H1 (cell line): ENCODE results near the gene STAG1. TPM values are rescaled to one million over a fixed set of nuclear protein-coding genes. Genes with fewer than 3 reads are reported as not detected.

Experiments
- CTCF ChIA-PET: fragments of 300-600 bp; sonication (Branson Sonifier 250); formaldehyde crosslinking; loops from one replicate; lab custom pipeline; 2021; ENCODE audit not compliant: partially characterized antibody; lab: Charles Lee
- POLR2A ChIA-PET: fragments of 300-600 bp; sonication (Branson Sonifier 250); formaldehyde crosslinking; loops from one replicate; lab custom pipeline; 2021; ENCODE audit warnings: inconsistent platforms; ENCODE audit not compliant: partially characterized antibody; lab: Charles Lee
- DNase-seq, 2 experiments: peaks; one replicate each; pipeline versions ENCODE4 v3.0.0 to v3.0.0-alpha.2; 2010 to 2022; ENCODE audit warnings: low spot score in 2 of 2, low read depth in 1 of 2, mixed read lengths in 1 of 2
- FAIRE-seq: peaks from 2 replicates; lab custom pipeline; 2011; peaks lifted over from hg19 to GRCh38; lab: Jason Lieb, UNC
- H2AFZ ChIP-seq: 2 replicates; pipeline ENCODE4 v1.8.1; 2012; ENCODE audit warnings: low read length, inconsistent platforms
- H2AK5ac ChIP-seq: 2 replicates; pipeline ENCODE4 v1.6.1; 2013; ENCODE audit warnings: low read depth, low read length
- H2BK120ac ChIP-seq: replicated peaks from 2 replicates; pipeline ENCODE3; 2013; ENCODE audit warnings: low read depth, low read length, inconsistent platforms
- H2BK12ac ChIP-seq: 2 replicates; pipeline ENCODE4 v1.6.1; 2013; ENCODE audit warnings: low read depth, low read length
- H2BK15ac ChIP-seq: 2 replicates; pipeline ENCODE4 v1.6.1; 2013; ENCODE audit warnings: low read length
- H2BK20ac ChIP-seq: 2 replicates; pipeline ENCODE4 v1.6.1; 2013; ENCODE audit warnings: low read length
- H2BK5ac ChIP-seq: 2 replicates; pipeline ENCODE4 v1.6.1; 2013; ENCODE audit warnings: low read depth, low read length
- H3K14ac ChIP-seq: 2 replicates; pipeline ENCODE4 v1.6.1; 2013; ENCODE audit warnings: inconsistent platforms; ENCODE audit not compliant: insufficient read length
- H3K18ac ChIP-seq: 2 replicates; pipeline ENCODE4 v1.6.1; 2013; ENCODE audit warnings: low read length; ENCODE audit errors: extremely low read depth
- H3K23ac ChIP-seq: 2 replicates; pipeline ENCODE4 v1.6.1; 2013; ENCODE audit warnings: inconsistent platforms; ENCODE audit not compliant: insufficient read length
- H3K23me2 ChIP-seq: 2 replicates; pipeline ENCODE4 v1.6.1; 2013; ENCODE audit warnings: low read depth, low read length
- H3K27ac ChIP-seq: 2 replicates; pipeline ENCODE4 v1.6.1; 2011; ENCODE audit warnings: low read depth, low read length, inconsistent platforms
- H3K27me3 ChIP-seq, 4 experiments: replicated peaks in 1 of 4; 1 replicate in 1 of 4; 2 replicates in 3 of 4; pipeline versions ENCODE4 v1.6.1 to v1.8.1; 2011 to 2013; ENCODE audit warnings: low read length in 3 of 4, mild to moderate bottlenecking in 3 of 4, inconsistent platforms in 2 of 4, mixed read lengths in 2 of 4, moderate library complexity in 1 of 4; ENCODE audit not compliant: control insufficient read depth in 3 of 4, insufficient read depth in 3 of 4; ENCODE audit errors: extremely low read depth in 1 of 4
- H3K36me3 ChIP-seq, 4 experiments: 2 replicates each; pipeline versions ENCODE4 v1.6.1 to v1.8.1; 2011 to 2013; ENCODE audit warnings: mild to moderate bottlenecking in 4 of 4, low read length in 3 of 4, moderate library complexity in 2 of 4, control low read depth in 1 of 4, inconsistent platforms in 1 of 4; ENCODE audit not compliant: insufficient read depth in 4 of 4, control insufficient read depth in 2 of 4
- H3K4ac ChIP-seq: replicated peaks from 2 replicates; pipeline ENCODE3; 2013; ENCODE audit warnings: low read length, low read depth, mixed read lengths, inconsistent platforms; ENCODE audit not compliant: insufficient read length
- H3K4me1 ChIP-seq, 4 experiments: replicated peaks in 1 of 4; 1 replicate in 1 of 4; 2 replicates in 3 of 4; pipeline versions ENCODE4 v1.6.1 to v1.8.1; 2011 to 2013; ENCODE audit warnings: low read length in 3 of 4, inconsistent platforms in 2 of 4, mixed read lengths in 1 of 4; ENCODE audit not compliant: insufficient read depth in 4 of 4, control insufficient read depth in 3 of 4
- H3K4me2 ChIP-seq, 2 experiments: 2 replicates each; pipeline versions ENCODE4 v1.6.1 to v1.8.1; 2011 to 2013; ENCODE audit warnings: low read depth in 2 of 2, low read length in 2 of 2, control low read depth in 1 of 2, inconsistent platforms in 1 of 2, mild to moderate bottlenecking in 1 of 2; ENCODE audit not compliant: insufficient read depth in 1 of 2
- H3K4me3 ChIP-seq, 4 experiments: fragments of 200-600, 300-600 bp in 1 of 4; sonication (generic), shearing (Covaris generic), sonication (Bioruptor Twin) in 1 of 4; 2 replicates each; pipeline versions ENCODE4 v1.5.1 to v1.8.1; 2011 to 2016; ENCODE audit warnings: low read length in 4 of 4, low read depth in 3 of 4, control low read depth in 2 of 4, inconsistent platforms in 2 of 4, mild to moderate bottlenecking in 2 of 4, mixed read lengths in 1 of 4, moderate library complexity in 1 of 4; ENCODE audit not compliant: insufficient read depth in 2 of 4; ENCODE audit errors: extremely low read depth in 1 of 4
- H3K56ac ChIP-seq: replicated peaks from 2 replicates; pipeline ENCODE3; 2013; ENCODE audit warnings: low read depth, mild to moderate bottlenecking, mixed read lengths, low read length, inconsistent platforms; ENCODE audit not compliant: insufficient read length
- H3K79me1 ChIP-seq: 2 replicates; pipeline ENCODE4 v1.6.1; 2013; ENCODE audit warnings: low read depth, low read length, control low read depth
- H3K79me2 ChIP-seq, 2 experiments: 2 replicates each; pipeline versions ENCODE4 v1.6.1 to v1.8.1; 2012 to 2013; ENCODE audit warnings: low read length in 2 of 2, mild to moderate bottlenecking in 2 of 2, inconsistent platforms in 1 of 2; ENCODE audit not compliant: insufficient read depth in 2 of 2, control insufficient read depth in 1 of 2
- H3K9ac ChIP-seq, 4 experiments: replicated peaks in 1 of 4; 1 replicate in 1 of 4; 2 replicates in 3 of 4; pipeline versions ENCODE4 v1.6.1 to v1.8.1; 2011 to 2013; ENCODE audit warnings: low read depth in 3 of 4, low read length in 3 of 4, control low read depth in 2 of 4, mild to moderate bottlenecking in 2 of 4, moderate library complexity in 2 of 4, inconsistent platforms in 1 of 4; ENCODE audit errors: extremely low read depth in 1 of 4
- H3K9me3 ChIP-seq, 2 experiments: 2 replicates each; pipeline versions ENCODE4 v1.6.1 to v1.8.1; 2012 to 2013; ENCODE audit warnings: mild to moderate bottlenecking in 2 of 2, moderate library complexity in 2 of 2, control low read depth in 1 of 2, inconsistent platforms in 1 of 2, low read depth in 1 of 2, low read length in 1 of 2, mixed read lengths in 1 of 2; ENCODE audit not compliant: insufficient read depth in 2 of 2
- H4K20me1 ChIP-seq, 2 experiments: replicated peaks in 1 of 2; 2 replicates each; pipeline versions ENCODE3 to v1.8.1; 2011 to 2013; ENCODE audit warnings: inconsistent platforms in 2 of 2, low read length in 2 of 2, mild to moderate bottlenecking in 1 of 2; ENCODE audit not compliant: insufficient read depth in 2 of 2, control insufficient read depth in 1 of 2
- H4K5ac ChIP-seq: 2 replicates; pipeline ENCODE4 v1.6.1; 2013; ENCODE audit warnings: low read length, low read depth, mixed read lengths, inconsistent platforms; ENCODE audit not compliant: insufficient read length
- H4K8ac ChIP-seq: 2 replicates; pipeline ENCODE4 v1.8.0; 2013; ENCODE audit warnings: mild to moderate bottlenecking, moderate library complexity, low read length, inconsistent platforms; ENCODE audit not compliant: insufficient read depth; ENCODE audit errors: extremely low read depth
- H4K91ac ChIP-seq: replicated peaks from 2 replicates; pipeline ENCODE3; 2013; ENCODE audit warnings: low read length, mixed read lengths, inconsistent platforms; ENCODE audit not compliant: insufficient read length
- ASH2L ChIP-seq: fragments of 200-600, 300-600 bp; sonication (generic); IDR thresholded peaks from one replicate; pipeline ENCODE4 v1.7.1; 2017; ENCODE audit warnings: low read length
- BACH1 ChIP-seq: IDR thresholded peaks from 2 replicates; pipeline ENCODE4 v1.6.1; 2012; ENCODE audit warnings: low read length, improper control_type of control experiment
- BRCA1 ChIP-seq: IDR thresholded peaks from 2 replicates; pipeline ENCODE4 v1.6.1; 2012; ENCODE audit warnings: low read depth, low read length, improper control_type of control experiment
- E2F6 ChIP-seq: IDR thresholded peaks from 2 replicates; pipeline ENCODE4 v1.6.1; 2012; ENCODE audit warnings: inconsistent platforms
- EGR1 ChIP-seq: IDR thresholded peaks from 2 replicates; pipeline ENCODE4 v1.6.1; 2011; ENCODE audit warnings: low read depth, low read length, borderline replicate concordance
- KDM4A ChIP-seq: IDR thresholded peaks from one replicate; pipeline ENCODE4 v1.7.1; 2012; ENCODE audit warnings: low read depth, mild to moderate bottlenecking, moderate library complexity, low read length, inconsistent platforms; ENCODE audit not compliant: severe bottlenecking
- POU5F1 ChIP-seq: IDR thresholded peaks from 2 replicates; pipeline ENCODE4 v1.6.1; 2011; ENCODE audit warnings: low read depth, mild to moderate bottlenecking, low read length, moderate library complexity
- RAD21 ChIP-seq, 2 experiments: IDR thresholded peaks in 1 of 2; conservative IDR thresholded peaks in 1 of 2; 2 replicates each; pipeline ENCODE4 v1.6.1; 2011; ENCODE audit warnings: low read depth in 2 of 2, low read length in 2 of 2, improper control_type of control experiment in 1 of 2, inconsistent platforms in 1 of 2, mild to moderate bottlenecking in 1 of 2, moderate library complexity in 1 of 2
- RXRA ChIP-seq: IDR thresholded peaks from 2 replicates; pipeline ENCODE4 v1.6.1; 2011; ENCODE audit warnings: low read depth, mild to moderate bottlenecking, low read length, moderate library complexity; ENCODE audit not compliant: insufficient read depth
- SAP30 ChIP-seq: fragments of 300-600 bp; sonication (generic); IDR thresholded peaks from 2 replicates; pipeline ENCODE4 v1.7.1; 2012; ENCODE audit warnings: low read length, moderate library complexity, mild to moderate bottlenecking, inconsistent platforms; ENCODE audit not compliant: insufficient read depth, insufficient replicate concordance
- SIN3A ChIP-seq, 2 experiments: IDR thresholded peaks in 1 of 2; conservative IDR thresholded peaks in 1 of 2; 2 replicates each; pipeline ENCODE4 v1.6.1; 2011 to 2012; ENCODE audit warnings: low read length in 2 of 2, improper control_type of control experiment in 1 of 2, low read depth in 1 of 2, mild to moderate bottlenecking in 1 of 2
- SIX5 ChIP-seq: IDR thresholded peaks from 2 replicates; pipeline ENCODE4 v1.6.1; 2011; ENCODE audit warnings: mild to moderate bottlenecking, low read depth, low read length
- SUZ12 ChIP-seq: fragments of 200-600 bp; sonication (generic); IDR thresholded peaks from 2 replicates; pipeline ENCODE4 v1.6.1; 2012; ENCODE audit warnings: mild to moderate bottlenecking, inconsistent platforms, low read length, moderate library complexity, mixed read lengths
- TBP ChIP-seq: IDR thresholded peaks from 2 replicates; pipeline ENCODE4 v1.6.1; 2011; ENCODE audit warnings: low read depth, low read length, improper control_type of control experiment
- WGBS, 2 experiments: shearing (Covaris generic) in 1 of 2; methylation state at CpG; one replicate each; pipeline versions ENCODE4 v1.1.6 to v1.1.7; 2013 to 2015; ENCODE audit warnings: low lambda C conversion rate in 2 of 2, mixed read lengths in 2 of 2, inconsistent platforms in 1 of 2, low coverage in 1 of 2, missing lambda C conversion rate in 1 of 2; ENCODE audit not compliant: insufficient replicate concordance in 2 of 2, insufficient coverage in 1 of 2, insufficient read length in 1 of 2; ENCODE audit errors: extremely low coverage in 1 of 2, missing lambda C conversion rate in 1 of 2; 5-methylcytosine and 5-hydroxymethylcytosine counted together
- polyA plus RNA-seq, 7 experiments: library from polyadenylated mRNA; depleted of rRNA in 3 of 7; stranded (reverse) in 5 of 7; unstranded in 2 of 7; fragments of >200 nt in 5 of 7; fragments of 200-250 nt in 2 of 7; gene quantifications; 1 replicate in 5 of 7; 2 replicates in 1 of 7; 4 replicates in 1 of 7; pipeline versions ENCODE4 v1.2.1 to v1.2.3, GENCODE V29; 2011 to 2013; ENCODE audit warnings: missing spikeins in 2 of 7, mixed read lengths in 2 of 7
- total RNA-seq: library from RNA; stranded (reverse); fragmentation: NEBNext Ultra II Directional; extraction: Animal tissue kit (Norgen Biotek cat#: 25700); gene quantifications from 2 replicates; pipeline ENCODE4 v1.2.1, GENCODE V29; 2021

The STAG1 gene
- total and polyA plus RNA-seq, 2 of the 8 experiments (the other 6 are each of a cell fraction or from before 2014, with no cell fraction given): 4.6 to 23.4 TPM

- no peak overlapping the region for H2BK5ac ChIP-seq
- TF ChIP-seq E2F6 (no peak), SIX5 (no peak), POU5F1 (no peak), EGR1 (no peak), TBP (no peak), BACH1 (no peak), SUZ12 (no peak), SIN3A (conservative IDR thresholded peaks at IDR 0.05 in 1 of 2, IDR thresholded peaks at IDR 0.05 in 1 of 2; ENCODE audit: low read depth in 1 of 2, low read length in 2 of 2) (no peak), RXRA (no peak), RAD21 (IDR thresholded peaks at IDR 0.05 in 1 of 2, conservative IDR thresholded peaks at IDR 0.05 in 1 of 2; ENCODE audit: low read depth in 2 of 2, low read length in 2 of 2) (no peak), SAP30 (no peak), ASH2L (no peak), KDM4A (no peak), BRCA1 (no peak)
These were observed 398.7 kb downstream of the STAG1 start for GRCh38 chr3:136353461-136353860.

More at GRCh38 chr3:136353461-136353860, 398.7 kb downstream of the STAG1 start:
- no peak overlapping the region for H2BK15ac ChIP-seq
- H3K36me3 ChIP-seq: no peaks in the 10 kb centered on the region; a peak in 1 of 8 replicates
- H3K56ac ChIP-seq: no peak overlapping the region
- no peak overlapping the region for H2AK5ac ChIP-seq
- H3K4me2 ChIP-seq: no peak overlapping the region
- H3K14ac ChIP-seq: no peak overlapping the region
- no peak overlapping the region for H2BK120ac ChIP-seq
- no peaks in the 10 kb centered on the region for H3K79me2 ChIP-seq
- no peak overlapping the region for H2AFZ ChIP-seq
- H4K5ac ChIP-seq: no peak overlapping the region
- WGBS, 2 experiments: 80% methylated on average over 2 of the region's 2 CpGs; no CpG with 5 or more reads in 1 of the 2 experiments
- DNase-seq (no peak), FAIRE-seq (no peak)
- no peaks in the 10 kb centered on the region for H3K23me2 ChIP-seq
- H3K27me3 ChIP-seq: no peaks in the 10 kb centered on the region
- ChIA-PET POLR2A (no interaction called here), CTCF (no interaction called here)
- H3K4me1 ChIP-seq: no peaks in the 10 kb centered on the region
- H2BK12ac ChIP-seq: no peak overlapping the region
- H2BK20ac ChIP-seq: no peak overlapping the region
- H4K20me1 ChIP-seq: no peaks in the 10 kb centered on the region
- H4K8ac ChIP-seq: no peak overlapping the region
- no peak overlapping the region for H4K91ac ChIP-seq
- H3K9ac ChIP-seq: no peak overlapping the region
- H3K23ac ChIP-seq: no peak overlapping the region
- H3K9me3 ChIP-seq: no peaks in the 10 kb centered on the region
- H3K4ac ChIP-seq: no peak overlapping the region
- no peak overlapping the region for H3K18ac ChIP-seq
- no peak overlapping the region for H3K27ac ChIP-seq
- no peak overlapping the region for H3K4me3 ChIP-seq
- H3K79me1 ChIP-seq: no peaks in the 10 kb centered on the region
